Left hindlimb (tissue), 1 donor: ENCODE measurements around the gene CAPN3.

ENCODE experiments used
- DNase-seq: peaks from one replicate; pipeline ENCODE4 v3.0.0-alpha.2; 2018

The CAPN3 gene

GRCh38 chr15:42358141-42358540 is 1.2 kb upstream of the CAPN3 start:
- DNase-seq = no peak

GRCh38 chr15:42359985-42360384 is 684 bp downstream of the CAPN3 start:
- no peak for DNase-seq

GRCh38 chr15:42360535-42361112 is 1.3 kb downstream of the CAPN3 start:
- DNase-seq = no peak

GRCh38 chr15:42363487-42363886 is 4.2 kb downstream of the CAPN3 start:
- no peak for DNase-seq

- no peak for DNase-seq
Measured at GRCh38 chr15:42363942-42364341, 4.6 kb downstream of the CAPN3 start.

- DNase-seq = no peak
Measured at GRCh38 chr15:42364529-42364928, 5.2 kb downstream of the CAPN3 start.

- DNase-seq = no peak
Measured at GRCh38 chr15:42365921-42366550, 6.7 kb downstream of the CAPN3 start.

GRCh38 chr15:42367041-42367440 is 7.7 kb downstream of the CAPN3 start:
- DNase-seq = no peak

- DNase-seq = no peak
Measured at GRCh38 chr15:42368096-42368495, 8.8 kb downstream of the CAPN3 start.

GRCh38 chr15:42371096-42371495 is 11.8 kb downstream of the CAPN3 start:
- DNase-seq = no peak

GRCh38 chr15:42373274-42373673 is 14.0 kb downstream of the CAPN3 start:
- DNase-seq = no peak

GRCh38 chr15:42373936-42374335 is 14.6 kb downstream of the CAPN3 start:
- no peak for DNase-seq

GRCh38 chr15:42374810-42375209 is 15.5 kb downstream of the CAPN3 start:
- no peak for DNase-seq

- DNase-seq = no peak
Measured at GRCh38 chr15:42375252-42375651, 16.0 kb downstream of the CAPN3 start.

- no peak for DNase-seq
Measured at GRCh38 chr15:42375941-42376340, 16.6 kb downstream of the CAPN3 start.

GRCh38 chr15:42378011-42378410 is 18.7 kb downstream of the CAPN3 start:
- DNase-seq = no peak

GRCh38 chr15:42384597-42384996 is 25.3 kb downstream of the CAPN3 start:
- no peak for DNase-seq

GRCh38 chr15:42385206-42385979 is 26.1 kb downstream of the CAPN3 start:
- no peak for DNase-seq

- DNase-seq = no peak
Measured at GRCh38 chr15:42385980-42386700, 26.8 kb downstream of the CAPN3 start.

GRCh38 chr15:42387603-42388002 is 28.3 kb downstream of the CAPN3 start:
- no peak for DNase-seq

- DNase-seq = no peak
Measured at GRCh38 chr15:42392309-42393024, 33.2 kb downstream of the CAPN3 start.

GRCh38 chr15:42394106-42394505 is 34.8 kb downstream of the CAPN3 start:
- no peak for DNase-seq

- no peak for DNase-seq
Measured at GRCh38 chr15:42395838-42396237, 36.5 kb downstream of the CAPN3 start.
